ENCODE measurements around the gene SPTBN5. TPM values are rescaled to one million over a fixed set of nuclear protein-coding genes. Genes with fewer than 3 reads are reported as not detected.

SPTBN5 gene
- total and polyA plus RNA-seq, 2 donors (not counting 1 experiment from before 2014, with no cell fraction given) = 0.55 to 1.4 TPM

DNA sequence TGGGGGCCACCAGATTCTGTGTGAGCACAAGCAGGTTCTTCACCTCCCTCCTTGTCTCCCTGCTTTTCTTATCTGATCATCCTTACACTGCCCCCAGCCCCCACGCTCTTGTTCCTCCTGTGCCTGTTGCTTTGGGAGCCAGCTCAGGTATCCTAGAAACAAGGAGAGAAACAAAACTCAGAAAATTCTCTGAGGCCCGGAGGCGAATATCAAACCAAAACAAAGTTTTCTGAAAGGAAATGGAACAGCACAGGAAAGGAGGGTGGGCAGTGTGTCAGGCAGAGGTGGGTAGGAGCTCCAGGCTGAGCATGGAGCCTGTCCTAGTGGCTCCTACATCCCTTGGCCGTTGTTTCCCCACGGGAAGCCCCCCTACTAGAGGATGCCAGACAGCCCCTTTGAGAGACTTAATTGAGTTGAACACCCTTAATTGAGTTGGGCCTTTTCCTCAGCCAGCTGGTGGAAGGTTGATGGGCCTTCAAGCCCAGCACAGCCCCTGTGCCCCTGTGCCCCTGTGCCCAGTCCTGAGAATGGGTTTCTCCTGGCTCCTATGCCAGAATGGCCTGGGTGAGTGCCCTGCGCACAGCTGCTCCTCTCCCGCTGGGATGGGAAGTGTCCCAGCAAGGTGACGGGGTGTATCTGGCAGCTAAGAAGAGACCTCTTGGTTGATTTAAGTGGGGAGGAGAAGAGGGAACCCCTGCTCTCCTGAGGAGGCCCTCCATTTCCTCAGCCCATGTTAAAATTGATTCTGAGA is 88.8 kb downstream of the SPTBN5 start:
- Mint-ChIP-seq H3K27ac (no peak overlapping the region), H3K27me3 (no peaks in the 10 kb centered on the region), H3K9me3 (ENCODE audit: insufficient read depth) (no peaks in the 10 kb centered on the region), H3K4me1 (peaks cover 4% of the 10 kb centered on the region), H3K4me3 (no peak overlapping the region)
- intact Hi-C loops (cut with micrococcal nuclease) = no loop called here
- Histone ChIP-seq H3K27me3 (replicated peaks in 1 of 4; ENCODE audit: control extremely low read depth in 1 of 4, control insufficient read depth in 3 of 4, insufficient read depth in 4 of 4, low read length in 3 of 4) (no peaks in the 10 kb centered on the region), H3K36me3 (replicated peaks in 1 of 2; ENCODE audit: control extremely low read depth in 1 of 2, control insufficient read depth in 1 of 2, extremely low read depth in 1 of 2, insufficient read depth in 2 of 2, low read length in 1 of 2) (peaks cover 0 to 10% of the 10 kb centered on the region in 2 experiments), H3K9ac (ENCODE audit: low read length) (no peak overlapping the region), H3K4me3 (ENCODE audit: control extremely low read depth in 1 of 5, extremely low read depth in 1 of 5, insufficient read depth in 1 of 5, low read depth in 2 of 5, low read length in 4 of 5) (no peak overlapping the region), H3K27ac (ENCODE audit: low read length in 2 of 2) (no peak overlapping the region), H3K4me2 (replicated peaks; ENCODE audit: low read depth, low read length, poor library complexity, severe bottlenecking) (no peak overlapping the region), H3K79me2 (ENCODE audit: control insufficient read depth, insufficient read depth, low read length) (no peaks in the 10 kb centered on the region), H3K4me1 (ENCODE audit: control insufficient read depth in 2 of 2, insufficient read depth in 2 of 2, low read length in 2 of 2) (peaks cover 5 to 8% of the 10 kb centered on the region in 2 donors), H2AFZ (ENCODE audit: insufficient read depth, low read depth, low read length, poor library complexity, severe bottlenecking) (no peak overlapping the region), H3K9me3 (ENCODE audit: control extremely low read depth in 1 of 3, control insufficient read depth in 2 of 3, insufficient read depth in 1 of 3, low read length in 2 of 3) (no peaks in the 10 kb centered on the region), H4K20me1 (ENCODE audit: control insufficient read depth, insufficient read depth, low read length, poor library complexity, severe bottlenecking) (no peaks in the 10 kb centered on the region)
- no peak for DNase-seq
- ATAC-seq (ENCODE audit: low read depth) = no peak
- ChIA-PET CTCF (interaction anchor here (1.7 to 15.7 kb wide), 2 partner anchors 29 to 202 kb away, joined by 3 to 716 read pairs; partner anchors contain the start of gene MAPKBP1), POLR2A (no interaction called here)
- TF ChIP-seq, protein P1, sequence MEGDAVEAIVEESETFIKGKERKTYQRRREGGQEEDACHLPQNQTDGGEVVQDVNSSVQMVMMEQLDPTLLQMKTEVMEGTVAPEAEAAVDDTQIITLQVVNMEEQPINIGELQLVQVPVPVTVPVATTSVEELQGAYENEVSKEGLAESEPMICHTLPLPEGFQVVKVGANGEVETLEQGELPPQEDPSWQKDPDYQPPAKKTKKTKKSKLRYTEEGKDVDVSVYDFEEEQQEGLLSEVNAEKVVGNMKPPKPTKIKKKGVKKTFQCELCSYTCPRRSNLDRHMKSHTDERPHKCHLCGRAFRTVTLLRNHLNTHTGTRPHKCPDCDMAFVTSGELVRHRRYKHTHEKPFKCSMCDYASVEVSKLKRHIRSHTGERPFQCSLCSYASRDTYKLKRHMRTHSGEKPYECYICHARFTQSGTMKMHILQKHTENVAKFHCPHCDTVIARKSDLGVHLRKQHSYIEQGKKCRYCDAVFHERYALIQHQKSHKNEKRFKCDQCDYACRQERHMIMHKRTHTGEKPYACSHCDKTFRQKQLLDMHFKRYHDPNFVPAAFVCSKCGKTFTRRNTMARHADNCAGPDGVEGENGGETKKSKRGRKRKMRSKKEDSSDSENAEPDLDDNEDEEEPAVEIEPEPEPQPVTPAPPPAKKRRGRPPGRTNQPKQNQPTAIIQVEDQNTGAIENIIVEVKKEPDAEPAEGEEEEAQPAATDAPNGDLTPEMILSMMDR (IDR thresholded peaks at IDR 0.05) = no peak
- TF ChIP-seq EZH2 (IDR thresholded peaks at IDR 0.05; ENCODE audit: borderline replicate concordance, insufficient read depth, low read depth, low read length, poor library complexity, severe bottlenecking) = no peak
- 80% methylated on average over 5 of the region's 8 CpGs for WGBS (ENCODE audit: insufficient coverage)

DNA sequence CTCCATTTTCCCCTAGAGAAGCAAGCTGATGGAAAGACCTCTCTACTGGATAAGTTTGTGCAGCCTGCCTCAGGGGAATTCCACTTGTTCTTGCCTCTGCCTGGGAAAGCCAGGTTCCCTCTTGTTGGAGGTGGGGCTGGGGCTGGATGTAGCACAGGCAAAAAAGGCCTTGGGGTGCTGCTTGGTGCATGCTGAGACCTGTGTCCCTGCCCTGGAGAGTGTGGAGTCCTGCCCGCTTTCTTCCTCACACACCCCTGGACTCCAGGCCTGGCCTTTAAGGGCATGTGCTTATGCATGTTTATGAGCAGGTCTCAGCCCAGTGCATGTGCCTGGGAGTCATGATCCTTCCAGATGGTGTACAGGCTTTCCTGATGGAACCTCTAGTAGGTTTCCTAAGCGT is 89.5 kb downstream of the SPTBN5 start:
- peaks cover 0 to 15% of the 10 kb centered on the region in 2 experiments for H3K36me3 ChIP-seq (replicated peaks in 1 of 2; ENCODE audit: control extremely low read depth in 1 of 2, control insufficient read depth in 1 of 2, extremely low read depth in 1 of 2, insufficient read depth in 2 of 2, low read length in 1 of 2)
- ATAC-seq (ENCODE audit: low read depth) = no peak
- no peak overlapping the region for H3K27ac ChIP-seq (ENCODE audit: low read length in 2 of 2)
- H3K9ac ChIP-seq (ENCODE audit: low read length) = no peak overlapping the region
- peaks cover 0 to 1% of the 10 kb centered on the region in 2 donors for H3K4me1 ChIP-seq (ENCODE audit: control insufficient read depth in 2 of 2, insufficient read depth in 2 of 2, low read length in 2 of 2)
- WGBS (ENCODE audit: insufficient coverage) = 100% methylated on average over 2 of the region's 2 CpGs
- H3K27me3 ChIP-seq (replicated peaks in 1 of 4; ENCODE audit: control extremely low read depth in 1 of 4, control insufficient read depth in 3 of 4, insufficient read depth in 4 of 4, low read length in 3 of 4) = no peaks in the 10 kb centered on the region
- intact Hi-C loops (cut with micrococcal nuclease) = no loop called here
- H3K27me3 Mint-ChIP-seq = no peaks in the 10 kb centered on the region
- H3K79me2 ChIP-seq (ENCODE audit: control insufficient read depth, insufficient read depth, low read length) = no peaks in the 10 kb centered on the region
- no peak for DNase-seq
- no peak for TF ChIP-seq EZH2 (IDR thresholded peaks at IDR 0.05; ENCODE audit: borderline replicate concordance, insufficient read depth, low read depth, low read length, poor library complexity, severe bottlenecking)
- H3K4me3 ChIP-seq (ENCODE audit: control extremely low read depth in 1 of 5, extremely low read depth in 1 of 5, insufficient read depth in 1 of 5, low read depth in 2 of 5, low read length in 4 of 5) = no peak overlapping the region
- H4K20me1 ChIP-seq (ENCODE audit: control insufficient read depth, insufficient read depth, low read length, poor library complexity, severe bottlenecking) = no peaks in the 10 kb centered on the region
- CTCF ChIA-PET = interaction anchor here (1.7 to 15.7 kb wide), 2 partner anchors 29 to 201 kb away, joined by 3 to 716 read pairs; partner anchors contain the start of gene MAPKBP1
- H3K4me3 Mint-ChIP-seq = no peak overlapping the region
- H3K9me3 ChIP-seq (ENCODE audit: control extremely low read depth in 1 of 3, control insufficient read depth in 2 of 3, insufficient read depth in 1 of 3, low read length in 2 of 3) = no peaks in the 10 kb centered on the region
- no peak overlapping the region for H3K4me2 ChIP-seq (replicated peaks; ENCODE audit: low read depth, low read length, poor library complexity, severe bottlenecking)
- H2AFZ ChIP-seq (ENCODE audit: insufficient read depth, low read depth, low read length, poor library complexity, severe bottlenecking) = no peak overlapping the region
- H3K9me3 Mint-ChIP-seq (ENCODE audit: insufficient read depth) = no peaks in the 10 kb centered on the region
- POLR2A ChIA-PET = no interaction called here
- no peak overlapping the region for H3K27ac Mint-ChIP-seq
- H3K4me1 Mint-ChIP-seq = no peaks in the 10 kb centered on the region

All from B cell (primary cell).